Ovary (tissue), 9 donors: ENCODE measurements around the gene CARD9. TPM values are rescaled to one million over a fixed set of nuclear protein-coding genes. Genes with fewer than 3 reads are reported as not detected.

Experiments
- DNase-seq, 5 donors: peaks; one replicate each; pipeline ENCODE4 v3.0.0-alpha.2; 2019 to 2020
- H3K27ac ChIP-seq, 2 donors: fragments of 200-600 bp; one replicate each; pipeline versions ENCODE4 v1.5.1 to v1.8.0; 2019 to 2022
- H3K27me3 ChIP-seq: fragments of 200-600 bp; one replicate; pipeline ENCODE4 v1.8.0; 2022
- H3K36me3 ChIP-seq: fragments of 200-600 bp; sonication (generic); one replicate; pipeline ENCODE4 v1.5.1; 2019
- H3K4me1 ChIP-seq: one replicate; pipeline ENCODE4 v1.8.1; 2013; ENCODE audit warnings: mild to moderate bottlenecking, moderate library complexity; ENCODE audit not compliant: insufficient read depth
- H3K4me3 ChIP-seq: fragments of 200-600 bp; sonication (generic); one replicate; pipeline ENCODE4 v1.5.1; 2017
- H3K9me3 ChIP-seq, 2 donors: fragments of 200-600 bp in 1 of 2; sonication (generic) in 1 of 2; one replicate each; pipeline versions ENCODE4 v1.5.1 to v1.8.1; 2013 to 2019; ENCODE audit warnings: mild to moderate bottlenecking in 1 of 2, moderate library complexity in 1 of 2
- CTCF ChIP-seq, 3 donors: fragments of 450-650 bp in 2 of 3; fragments of 200-600 bp in 1 of 3; IDR thresholded peaks; one replicate each; pipeline versions ENCODE4 v1.5.1 to v1.8.0; 2016 to 2022; ENCODE audit warnings: antibody characterized with exemption in 3 of 3, mild to moderate bottlenecking in 1 of 3
- EP300 ChIP-seq: sonication (generic); formaldehyde crosslinking; IDR thresholded peaks from one replicate; pipeline ENCODE4 v1.6.1; 2017; ENCODE audit warnings: antibody characterized with exemption
- POLR2A ChIP-seq: fragments of 450-650 bp; IDR thresholded peaks from one replicate; pipeline ENCODE4 v1.6.1; 2017; ENCODE audit warnings: antibody characterized with exemption, mild to moderate bottlenecking, moderate library complexity
- WGBS, 3 donors: extraction: QIAGEN DNeasy Blood & Tissue Kit in 1 of 3; methylation state at CpG; one replicate each; pipeline versions ENCODE4 v1.1.5 to v1.1.7; 2013 to 2017; 5-methylcytosine and 5-hydroxymethylcytosine counted together
- intact Hi-C, 4 donors: fragments of 100-400 bp; cut with DNase I; formaldehyde crosslinking; loops; one replicate each; pipeline versions ENCODE4 v1.11.0 to v1.15.1; 2022 to 2023
- polyA plus RNA-seq, 2 donors: library from polyadenylated mRNA; stranded (reverse); fragments of 200-250 nt in 1 of 2; fragments of 350-450 nt in 1 of 2; fragmentation: Illumina TruSeq in 1 of 2; extraction: RNeasy Lipid Tissue Mini Kit (QIAGEN cat#74804) in 1 of 2; gene quantifications; one replicate each; pipeline ENCODE4 v1.2.3, GENCODE V29; 2013 to 2014
- total RNA-seq, 7 donors: library from RNA; depleted of rRNA in 2 of 7; stranded (reverse); fragments of >200 nt in 2 of 7; fragmentation: NEBNext Ultra II Directional in 3 of 7; extraction: Animal tissue kit (Norgen Biotek cat#: 25700) in 3 of 7; gene quantifications; one replicate each; pipeline versions ENCODE4 v1.1.0 to v1.2.4, GENCODE V29; 2016 to 2023
- donor health status: DM: no; HTN: no; CAD: no; lungs with moderate emphysema.
- donor health status: DM: no; HTN: no; CAD: no.
- donor health status: Bipolar disorder and iron deficiency.
- donor health status: DM: yes; HTN: yes; CAD: no.
- donor health status: DM: no; HTN: no; CAD: no.
- donor health status: DM: yes; HTN: yes; CAD: no.

The CARD9 gene
- total and polyA plus RNA-seq, 9 donors, result 0.48 to 3.5 (median 1.1) TPM; not detected in 1

GRCh38 chr9:136392538-136393449 lies 19.3 kb upstream of the CARD9 start:
- Histone ChIP-seq H3K4me1 (no peaks in the 10 kb centered on the region), H3K36me3 (no peaks in the 10 kb centered on the region), H3K27me3 (no peaks in the 10 kb centered on the region), H3K4me3 (no peak overlapping the region), H3K27ac (no peak overlapping the region), H3K9me3 (no peaks in the 10 kb centered on the region)
- intact Hi-C loops, result no loop called here
- TF ChIP-seq EP300, result no peak
- no peak for TF ChIP-seq CTCF (IDR thresholded peaks at IDR 0.05)
- no peak for TF ChIP-seq POLR2A
- WGBS, 3 donors, result 83 to 88% (median 87%) methylated on average over 21 of the region's 21 CpGs
- no peak for DNase-seq

GRCh38 chr9:136391737-136392537 lies 18.5 kb upstream of the CARD9 start:
- no peaks in the 10 kb centered on the region for H3K27me3 ChIP-seq
- H3K36me3 ChIP-seq, result no peaks in the 10 kb centered on the region
- DNase-seq, result no peak
- TF ChIP-seq POLR2A (no peak), EP300 (no peak), CTCF (IDR thresholded peaks at IDR 0.05) (no peak)
- no peaks in the 10 kb centered on the region for H3K4me1 ChIP-seq
- intact Hi-C loops, result no loop called here
- H3K27ac ChIP-seq, result no peak overlapping the region
- no peaks in the 10 kb centered on the region for H3K9me3 ChIP-seq
- WGBS, 3 donors, result 84 to 88% (median 88%) methylated on average over 28 of the region's 28 CpGs
- no peak overlapping the region for H3K4me3 ChIP-seq

GRCh38 chr9:136389396-136389795 lies 15.9 kb upstream of the CARD9 start:
- no peaks in the 10 kb centered on the region for H3K36me3 ChIP-seq
- 83 to 86% (median 84%) methylated on average over 14 of the region's 14 CpGs for WGBS, 3 donors
- TF ChIP-seq POLR2A, result no peak
- no peak for TF ChIP-seq EP300
- TF ChIP-seq CTCF (IDR thresholded peaks at IDR 0.05), result no peak

GRCh38 chr9:136387217-136387616 lies 13.7 kb upstream of the CARD9 start:
- 91 to 94% (median 94%) methylated on average over 19 of the region's 19 CpGs for WGBS, 3 donors
- Histone ChIP-seq H3K9me3 (no peaks in the 10 kb centered on the region), H3K4me1 (no peaks in the 10 kb centered on the region), H3K27ac (no peak overlapping the region), H3K27me3 (no peaks in the 10 kb centered on the region), H3K36me3 (no peaks in the 10 kb centered on the region), H3K4me3 (no peak overlapping the region)
- DNase-seq, result no peak
- intact Hi-C loops, result loop anchor here in 1 of 4 donors (10.0 kb wide), 1 partner anchor 242 kb away; no protein-coding TSS in a partner anchor
- TF ChIP-seq EP300 (no peak), CTCF (IDR thresholded peaks at IDR 0.05) (no peak), POLR2A (no peak)

More at GRCh38 chr9:136389396-136389795, 15.9 kb upstream of the CARD9 start:
- Histone ChIP-seq H3K9me3 (no peaks in the 10 kb centered on the region), H3K4me1 (no peaks in the 10 kb centered on the region), H3K27me3 (no peaks in the 10 kb centered on the region), H3K4me3 (no peak overlapping the region), H3K27ac (no peak overlapping the region)
- no peak for DNase-seq
- intact Hi-C loops, result loop anchor here in 1 of 4 donors (10.0 kb wide), 1 partner anchor 245 kb away; no protein-coding TSS in a partner anchor
